SIG-M5 (cell line): ENCODE results near the gene TTLL7.
"Not testable (repeated sequence)": the region's sequence is repeated elsewhere in the genome, so short reads cannot be mapped to it uniquely, and the experiment has no call there.

ENCODE experiments used
- DNase-seq: peaks from one replicate; lab custom pipeline; 2025; lab: John Stamatoyannopoulos, UW

The TTLL7 gene

DNA sequence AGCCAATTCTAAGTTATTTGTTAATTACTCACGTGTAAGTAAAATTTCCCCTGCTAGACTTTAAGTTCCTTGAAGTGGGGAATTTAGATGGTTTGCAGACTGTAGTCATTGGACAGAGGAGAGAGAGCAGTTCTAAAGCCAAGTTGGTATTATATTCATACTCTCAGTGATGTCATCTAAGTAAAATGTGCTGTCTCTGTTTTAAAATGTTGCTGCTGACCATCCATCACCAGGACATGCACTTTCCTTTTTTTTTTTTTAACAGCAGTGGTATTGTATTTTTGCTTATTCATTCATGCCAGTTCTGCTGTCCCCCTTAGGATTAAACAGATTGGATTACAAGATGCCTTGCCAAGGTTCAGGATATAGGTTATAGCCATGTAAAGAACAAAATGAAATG is 2.3 kb downstream of the TTLL7 start:
- DNase-seq: no peak

DNA sequence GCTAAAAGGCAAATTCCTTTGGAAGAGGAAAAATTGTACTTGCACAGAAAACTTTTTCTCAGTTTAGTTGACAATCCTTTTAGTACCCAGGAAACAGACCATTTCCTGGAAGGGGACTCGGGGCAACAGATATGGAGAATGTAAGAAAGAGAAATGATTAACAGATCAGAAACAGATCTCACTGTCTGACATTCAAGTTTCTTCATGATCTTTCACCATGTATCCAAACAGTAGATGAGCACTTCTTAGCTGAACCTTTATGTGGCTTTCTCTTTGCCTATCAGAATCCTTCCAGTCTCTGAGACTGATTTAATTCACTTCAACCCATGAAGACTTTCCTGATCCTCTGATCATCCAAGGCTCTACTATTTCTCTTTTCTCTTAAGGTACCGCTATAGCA is 2.7 kb downstream of the TTLL7 start:
- DNase-seq: no peak

DNA sequence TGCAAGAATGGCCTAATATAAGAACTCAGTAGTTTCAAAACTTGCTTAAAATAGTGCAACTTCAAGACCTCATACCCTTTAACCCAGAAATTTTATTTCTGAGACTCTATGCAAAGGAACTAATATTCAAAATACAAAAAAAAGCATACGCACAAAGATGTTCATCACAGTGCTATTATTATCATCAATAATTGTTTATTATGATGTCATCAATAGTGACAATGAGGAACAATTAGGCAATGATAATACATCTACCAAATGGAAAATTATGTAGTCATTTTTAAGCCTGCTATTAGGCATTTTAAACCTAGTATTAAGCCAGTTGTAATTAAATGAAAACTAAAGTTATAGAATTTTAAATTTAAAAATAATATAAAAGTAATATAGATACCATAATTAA is 3.3 kb downstream of the TTLL7 start:
- DNase-seq: no peak

DNA sequence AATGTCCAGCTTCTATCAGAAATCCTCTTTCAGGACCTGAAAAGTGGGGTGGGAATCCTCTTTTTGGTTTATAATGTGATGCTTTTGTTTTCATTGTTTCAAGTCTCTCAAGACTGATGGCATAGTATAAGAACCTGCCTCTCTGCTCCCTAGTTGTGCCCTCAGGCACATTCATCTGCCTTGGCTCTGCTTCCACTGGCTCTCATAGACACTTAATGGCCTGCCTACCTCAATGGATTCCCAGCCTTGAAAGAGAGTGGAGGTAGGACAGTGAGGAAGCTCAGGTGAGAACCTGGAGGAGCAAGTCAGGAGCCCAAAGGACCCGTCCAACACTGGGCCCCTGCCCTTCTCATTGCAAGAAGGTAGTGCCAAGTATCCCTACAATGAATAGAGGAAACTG is 4.8 kb downstream of the TTLL7 start:
- DNase-seq: no peak

DNA sequence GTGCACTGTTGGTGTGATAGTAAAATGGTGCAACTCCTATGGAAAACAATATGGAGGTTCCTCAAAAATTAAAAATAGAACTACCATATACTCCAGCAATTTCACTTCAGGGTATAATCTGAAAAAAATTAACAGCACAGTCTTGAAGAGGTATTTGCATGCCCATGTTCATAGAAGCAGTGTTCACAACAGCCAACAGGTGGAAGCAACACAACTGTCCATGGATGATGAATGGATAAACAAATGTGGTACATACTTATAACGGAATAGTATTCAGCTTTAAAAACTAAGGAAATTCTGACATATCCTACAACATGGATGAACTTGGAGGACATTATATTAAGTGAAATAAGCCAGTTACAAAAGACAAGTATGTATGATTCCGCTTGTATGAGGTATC is 8.2 kb downstream of the TTLL7 start:
- no peak for DNase-seq

DNA sequence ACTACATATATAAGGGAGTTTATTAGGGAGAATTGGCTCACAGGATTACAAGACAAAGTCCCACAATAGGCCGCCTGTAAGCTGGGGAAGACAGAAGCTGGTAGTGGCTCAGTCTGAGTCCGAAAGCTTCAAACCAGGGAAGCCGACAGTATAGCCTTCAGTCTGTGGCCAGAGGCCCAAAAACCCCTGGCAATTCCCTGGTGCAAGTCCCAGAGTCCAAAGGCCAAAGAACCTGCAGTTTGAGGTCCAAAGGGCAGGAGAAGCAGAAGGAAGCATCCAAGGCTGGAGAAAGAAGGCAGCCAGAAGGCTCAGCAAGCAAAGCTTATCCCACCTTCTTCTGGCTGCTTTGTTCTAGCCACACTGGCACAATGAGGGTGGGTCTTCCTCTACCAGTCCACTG is 13.9 kb downstream of the TTLL7 start:
- DNase-seq: no peak

DNA sequence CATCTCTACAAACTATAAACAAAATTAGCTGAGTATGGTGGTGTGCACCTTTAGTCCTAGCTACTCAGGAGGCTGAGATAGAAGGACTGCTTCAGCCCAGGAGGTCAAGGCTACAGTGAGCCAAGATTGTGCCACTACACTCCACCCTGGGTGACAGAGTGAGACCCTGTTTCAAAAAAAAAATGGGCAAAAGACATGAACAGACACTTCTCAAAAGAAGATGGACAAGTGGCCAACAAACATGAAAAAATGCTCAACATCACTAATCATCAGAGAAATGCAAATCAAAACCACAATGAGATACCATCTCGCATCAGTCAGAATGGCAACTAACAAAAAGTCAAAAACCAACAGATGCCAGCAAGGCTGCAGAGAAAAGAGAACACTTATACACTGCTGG is 15.0 kb downstream of the TTLL7 start:
- DNase-seq: not testable (repeated sequence)

DNA sequence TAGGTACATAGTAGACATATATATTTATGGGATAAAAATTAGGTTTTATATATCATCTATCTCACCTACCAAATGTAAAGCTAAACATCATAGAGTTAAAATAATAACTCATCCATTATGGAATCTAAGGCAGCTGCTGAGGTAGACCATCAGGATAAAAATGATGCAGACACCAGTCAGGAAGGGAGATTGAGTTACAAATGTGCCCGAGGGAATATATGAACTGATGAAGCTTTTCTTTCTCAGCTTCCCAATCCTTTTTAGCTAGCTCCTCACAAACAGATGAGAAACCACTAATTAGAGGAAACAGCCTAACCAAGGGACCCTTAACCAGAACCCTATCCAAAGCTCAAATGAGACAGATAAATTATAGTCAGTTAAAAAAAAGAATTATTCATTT is 20.9 kb downstream of the TTLL7 start:
- no peak for DNase-seq

DNA sequence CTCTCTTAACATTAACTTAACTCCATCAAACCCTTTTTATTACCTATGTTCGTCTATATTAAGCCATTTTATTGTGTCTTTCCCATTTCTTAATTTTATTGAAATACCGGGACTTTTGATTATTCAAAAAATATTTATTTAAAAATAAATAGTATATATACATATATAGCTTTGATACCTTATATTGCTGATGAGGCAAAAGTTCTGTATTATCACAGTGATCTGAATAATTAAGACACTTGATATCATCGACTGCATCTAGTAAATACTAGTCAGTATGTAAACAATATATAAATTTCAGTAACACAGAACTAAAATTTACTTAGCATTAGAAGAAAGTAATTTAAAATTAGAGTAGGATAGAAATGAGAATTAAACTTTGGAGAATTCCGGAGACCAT is 22.0 kb downstream of the TTLL7 start:
- no peak for DNase-seq

DNA sequence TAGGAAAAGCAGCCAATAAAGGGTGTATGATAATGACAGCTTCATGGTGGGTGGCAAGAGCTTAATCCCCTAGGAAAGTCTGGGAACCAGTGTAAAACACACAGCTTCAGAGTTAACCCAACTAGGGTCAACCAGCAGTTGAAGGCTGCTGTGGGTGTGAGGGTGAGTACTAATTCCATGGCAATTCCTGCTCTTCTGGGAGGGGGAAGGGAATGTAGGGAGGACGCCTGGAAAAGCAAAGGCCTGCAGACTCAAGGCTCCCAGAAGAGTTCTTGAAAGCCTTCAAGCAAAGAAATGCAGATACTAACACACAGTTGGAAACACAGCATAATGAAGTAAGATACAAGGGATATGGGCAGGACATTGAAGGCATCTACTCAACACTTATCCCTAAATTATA is 28.1 kb downstream of the TTLL7 start:
- no peak for DNase-seq

DNA sequence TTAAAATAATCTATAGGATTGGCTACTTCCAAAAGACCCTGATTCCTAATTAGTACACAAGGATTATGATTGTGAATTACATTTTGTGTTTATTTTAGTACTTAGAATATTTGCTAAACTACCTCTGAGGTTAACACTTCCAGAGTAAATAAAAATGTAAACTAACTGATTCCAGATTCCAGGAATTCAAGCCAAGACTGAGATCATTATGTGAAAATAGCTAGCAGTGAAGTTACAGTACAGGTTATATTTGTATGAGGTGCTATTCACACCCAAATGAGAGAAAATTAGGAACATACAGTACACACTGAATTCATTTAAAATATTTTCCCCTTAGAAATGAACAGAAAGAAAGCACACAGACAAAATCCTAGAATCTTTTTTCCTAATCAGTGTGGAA is 28.8 kb downstream of the TTLL7 start:
- no peak for DNase-seq

DNA sequence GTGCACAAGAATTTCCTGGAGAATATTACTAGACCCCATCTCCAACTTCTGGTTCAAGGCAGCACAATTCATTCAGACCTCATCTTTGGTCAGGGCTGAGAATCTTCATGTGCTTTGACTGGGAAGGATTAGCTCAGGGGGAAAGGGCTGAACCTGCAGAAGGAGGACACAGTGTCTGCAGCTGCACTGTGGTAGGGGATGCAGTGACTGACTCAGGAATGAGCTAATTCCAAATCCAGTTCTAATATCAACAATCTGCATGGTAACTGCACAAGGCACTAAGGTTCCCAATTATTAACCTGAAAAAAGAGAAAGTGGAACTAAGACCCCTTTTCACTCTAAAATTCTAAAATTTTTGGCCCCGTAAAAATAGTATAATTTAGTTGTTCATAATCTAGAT is 31.6 kb downstream of the TTLL7 start:
- no peak for DNase-seq

DNA sequence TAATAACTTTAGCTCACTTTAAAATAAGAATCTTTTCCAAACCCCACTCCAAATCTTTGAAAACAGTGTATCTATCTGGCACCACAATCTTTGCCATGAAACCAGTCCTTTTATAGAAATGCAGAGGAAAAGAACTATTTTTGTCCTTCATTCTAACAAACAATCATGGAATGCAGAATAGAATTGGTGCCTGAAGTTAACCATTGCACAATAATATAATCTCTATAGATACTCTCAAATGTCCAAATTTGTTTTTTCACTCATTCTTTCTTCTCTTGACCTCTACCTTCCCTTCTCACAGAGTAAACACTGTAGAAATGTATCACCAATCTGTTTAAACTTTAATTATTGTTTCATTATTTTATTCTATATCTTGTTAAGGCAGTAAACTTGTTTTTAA is 34.8 kb downstream of the TTLL7 start:
- DNase-seq: no peak

DNA sequence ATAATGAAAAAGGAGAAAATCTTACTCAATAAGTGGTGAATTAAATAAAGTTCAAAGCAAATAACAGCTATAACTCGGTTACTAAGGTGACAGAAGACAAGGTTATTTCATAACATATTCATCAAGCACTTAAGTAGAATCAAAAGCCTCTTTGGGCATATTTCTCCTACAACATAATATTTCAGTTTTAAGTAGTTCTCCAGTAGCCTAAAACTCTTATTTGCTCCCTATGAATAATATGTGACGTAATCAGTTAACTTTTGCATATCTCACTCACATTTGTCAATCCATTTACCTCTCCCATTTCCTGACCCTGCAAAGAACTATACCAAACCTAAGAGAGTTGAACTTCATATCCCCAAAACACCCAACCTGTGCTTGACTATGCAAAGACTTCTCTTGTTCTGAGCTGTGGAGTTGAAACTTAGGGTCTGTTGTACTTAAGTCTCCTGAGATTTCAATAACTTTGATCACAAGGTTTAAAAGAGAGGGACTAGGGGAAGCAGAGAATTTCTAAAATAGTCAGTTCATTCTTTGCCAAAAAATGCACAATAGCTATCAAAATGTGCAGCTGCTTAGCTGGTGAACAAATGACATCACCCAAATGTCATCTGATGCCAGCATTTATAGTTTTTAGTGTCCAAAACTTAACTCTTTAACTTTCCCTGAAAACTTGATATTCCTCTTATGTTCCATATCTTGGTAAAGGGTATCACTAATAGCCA is 37.2 kb downstream of the TTLL7 start:
- no peak for DNase-seq

DNA sequence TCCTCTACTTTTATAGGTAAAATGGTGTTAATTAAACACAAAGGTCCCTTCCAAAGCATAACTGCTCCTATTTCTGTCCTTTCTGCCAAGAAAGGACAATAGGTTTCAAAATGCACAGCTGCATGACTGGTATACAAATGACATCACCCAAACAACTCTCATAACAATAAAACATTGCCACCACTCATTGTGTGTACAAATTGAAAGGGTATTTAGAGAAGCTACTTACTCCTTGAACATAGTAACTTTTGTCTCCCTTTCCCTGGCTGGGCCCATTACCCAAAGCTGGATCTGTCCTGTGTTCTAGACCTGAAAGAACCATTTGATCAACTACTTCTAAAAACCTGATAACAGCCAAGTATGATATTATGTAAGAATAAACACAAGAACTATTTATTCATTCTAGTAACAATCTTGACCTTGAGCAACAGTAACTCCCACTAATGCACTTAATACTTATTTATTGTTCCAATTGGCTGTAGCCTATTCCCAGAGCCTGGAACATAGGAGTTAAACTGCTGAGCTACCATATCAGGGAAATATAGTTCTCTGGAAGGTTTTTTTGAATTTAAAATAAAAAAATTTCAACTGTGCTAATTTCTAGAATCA is 38.2 kb downstream of the TTLL7 start:
- DNase-seq: no peak

DNA sequence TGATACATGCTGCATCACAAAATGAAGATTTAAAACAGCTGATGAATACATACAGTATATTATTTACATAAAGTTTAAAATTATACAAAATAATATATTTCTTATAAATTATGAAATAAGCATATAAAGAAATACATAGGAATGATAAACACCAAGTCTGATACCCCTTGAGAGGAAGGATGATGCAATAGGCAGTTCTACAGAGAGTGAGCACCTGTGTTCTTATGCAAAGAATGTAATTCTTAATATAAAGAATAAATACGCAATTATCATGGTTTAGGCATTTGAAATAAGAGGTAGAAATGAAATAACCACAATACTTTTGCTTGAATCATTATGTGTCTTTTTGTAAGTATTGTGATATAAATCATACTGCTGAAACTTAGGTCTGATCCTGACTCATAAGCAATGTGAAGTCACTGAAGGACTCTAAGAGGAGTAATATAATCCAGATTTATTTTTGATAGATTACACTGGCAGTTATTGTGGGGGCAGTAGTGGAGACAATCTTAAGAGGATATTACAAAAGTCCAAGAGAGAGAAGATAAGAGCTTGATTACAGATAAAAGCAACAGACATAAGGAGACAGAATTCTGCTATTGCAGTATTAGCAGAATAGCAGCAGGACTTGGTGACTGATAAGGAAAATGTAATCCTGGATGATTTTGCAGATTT is 39.0 kb downstream of the TTLL7 start:
- no peak for DNase-seq

DNA sequence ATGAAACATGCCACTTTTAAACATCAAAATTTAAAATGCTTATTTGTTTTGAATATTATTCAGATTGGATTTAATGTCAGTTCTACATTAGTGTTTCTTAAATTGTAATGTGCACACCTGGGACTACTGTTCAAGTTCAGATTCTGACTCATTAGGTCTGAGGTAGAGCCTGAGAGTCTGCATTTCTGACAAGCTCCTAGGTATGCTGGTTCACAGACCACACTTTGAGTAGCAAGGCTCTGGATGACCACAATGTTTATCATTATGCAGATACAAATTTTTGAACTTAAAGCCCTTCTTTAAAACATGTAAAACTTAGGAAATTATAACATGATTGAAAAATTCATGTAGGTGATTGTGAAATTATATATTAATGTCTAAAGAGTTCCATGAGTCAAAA is 40.2 kb downstream of the TTLL7 start:
- no peak for DNase-seq

DNA sequence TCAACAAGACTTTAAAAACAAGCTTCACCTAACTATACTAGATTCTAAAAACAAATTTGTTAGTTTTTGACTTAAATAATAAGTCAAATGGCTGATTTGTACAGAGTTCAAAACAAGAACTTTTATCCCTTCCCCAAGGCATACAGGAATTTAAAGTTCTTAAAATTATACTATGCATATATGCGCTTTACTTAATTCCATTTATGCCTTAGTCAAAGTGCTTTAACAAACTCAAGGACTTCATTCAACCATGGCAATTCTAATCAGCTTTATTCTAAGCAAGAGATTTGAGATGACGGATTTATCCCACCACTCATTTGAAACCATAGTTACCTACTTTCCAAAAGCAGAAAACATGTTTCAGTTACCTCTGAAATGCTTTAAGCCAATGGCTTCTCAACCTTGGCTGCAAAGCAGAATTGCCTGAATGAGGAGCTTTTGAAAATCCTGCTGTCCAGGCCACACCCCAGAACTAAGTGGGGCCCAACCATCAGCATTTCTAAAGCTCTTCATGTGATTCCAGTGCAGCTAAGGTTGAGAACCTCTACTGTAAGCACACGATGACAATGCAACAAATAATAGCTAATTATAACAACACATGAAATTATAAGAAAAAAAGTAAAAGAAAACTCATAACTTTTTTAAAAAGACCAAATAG is 44.6 kb downstream of the TTLL7 start:
- no peak for DNase-seq

DNA sequence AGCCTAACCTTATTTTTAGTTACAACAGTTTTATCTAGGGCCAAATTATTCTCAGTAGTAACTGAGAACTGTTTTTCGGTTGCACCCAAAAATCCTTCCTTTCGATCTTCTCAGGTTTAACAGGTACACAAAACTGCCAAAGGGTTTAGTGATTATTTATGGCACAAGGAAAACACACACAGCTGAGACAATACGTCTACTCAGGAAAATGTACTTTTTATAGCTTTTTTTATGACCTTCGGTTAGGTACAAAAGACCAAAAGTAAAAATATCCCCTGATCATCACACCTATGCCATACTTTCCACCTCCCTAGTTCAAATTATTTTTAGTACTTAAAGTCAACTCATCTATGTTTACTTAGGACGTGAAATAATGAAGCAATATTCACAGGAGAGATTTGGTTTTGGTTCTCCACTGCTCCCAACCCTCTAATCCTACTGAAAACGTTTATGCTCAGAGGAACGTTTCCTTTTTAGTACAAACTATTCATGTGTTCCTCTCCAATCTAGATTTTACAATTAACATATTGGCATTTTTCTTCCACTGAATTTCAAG is 48.7 kb downstream of the TTLL7 start:
- no peak for DNase-seq

DNA sequence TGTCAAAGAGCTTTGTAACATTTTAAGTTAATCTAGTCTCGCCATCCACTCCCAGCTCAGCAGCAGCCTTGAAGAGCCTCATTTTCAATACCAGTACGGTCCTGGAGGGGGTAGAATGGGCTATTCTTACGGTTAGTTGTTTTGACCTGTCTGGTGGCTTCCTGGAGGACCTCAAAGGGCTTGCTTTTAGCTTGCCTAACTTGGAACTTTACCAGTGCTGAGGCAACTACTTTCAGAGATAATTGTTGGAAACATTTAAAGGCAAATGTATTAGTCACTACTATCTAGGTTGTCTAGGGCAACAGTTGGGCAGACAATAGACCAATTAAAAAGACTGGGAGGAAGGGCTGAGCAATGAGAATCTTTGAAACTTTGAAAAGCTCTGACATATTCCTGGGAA is 56.0 kb downstream of the TTLL7 start:
- DNase-seq: no peak

DNA sequence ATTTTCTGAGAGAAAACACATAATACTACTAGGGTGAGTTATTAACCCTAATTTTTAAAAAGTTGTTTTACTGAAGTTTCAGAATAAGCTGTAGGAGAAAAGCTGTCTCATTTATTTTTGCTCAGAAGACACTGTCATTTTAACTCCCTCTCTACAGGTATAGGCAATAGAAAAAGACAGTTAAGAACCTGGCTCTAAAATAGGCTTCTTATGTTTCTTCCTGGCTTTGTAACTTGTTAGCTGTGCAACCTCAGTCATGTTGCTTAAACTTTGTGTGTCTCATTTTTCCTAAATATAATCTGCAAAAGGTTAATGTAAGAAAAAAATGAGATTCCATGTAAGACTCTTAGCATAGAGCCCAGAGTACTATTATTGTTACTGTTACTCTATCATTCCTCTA is 64.4 kb downstream of the TTLL7 start:
- no peak for DNase-seq

DNA sequence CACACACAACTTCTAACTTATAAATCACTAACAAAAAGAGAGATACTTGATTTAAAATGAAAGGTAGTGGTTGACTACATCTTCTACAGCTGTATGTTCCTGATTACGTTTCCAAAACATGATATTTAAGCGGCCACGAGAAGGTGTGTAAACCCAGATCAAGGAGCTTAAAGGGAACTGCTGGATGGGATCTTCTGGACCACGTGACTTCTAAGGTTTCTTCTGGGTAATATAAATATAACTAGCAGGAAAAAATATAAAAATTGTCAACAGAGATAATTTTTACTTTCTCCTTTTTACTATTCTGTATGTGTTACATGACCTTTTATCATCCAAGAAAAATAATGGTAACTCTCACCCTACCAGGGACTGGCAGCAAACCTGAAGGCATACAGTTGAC is 66.2 kb downstream of the TTLL7 start:
- DNase-seq: no peak

DNA sequence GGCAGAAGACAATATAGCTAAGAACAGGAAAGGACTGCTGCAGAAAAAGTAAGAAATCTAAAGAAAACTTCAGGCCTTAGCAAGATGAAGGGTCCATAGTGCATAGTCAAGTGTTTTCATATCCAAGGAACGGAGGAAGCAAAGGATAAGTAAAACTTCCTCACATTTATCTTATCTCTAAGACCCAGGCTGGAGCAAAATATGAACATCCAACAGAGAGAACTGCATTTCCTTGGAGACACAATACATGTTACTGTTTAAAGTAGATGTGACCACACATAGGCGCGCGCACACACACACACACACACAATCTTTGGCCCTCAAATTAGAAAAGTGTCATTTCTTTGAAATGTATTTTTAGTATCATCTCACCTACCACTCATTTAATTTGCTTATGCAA is 66.7 kb downstream of the TTLL7 start:
- no peak for DNase-seq
